Activated T-helper 17 cell treated with anti-CD3 and anti-CD28 coated beads, Interleukin-2, amount 50 U/mL, for 72 hours (primary cell): ENCODE data around the gene SCPEP1. TPM values are rescaled to one million over a fixed set of nuclear protein-coding genes. Genes with fewer than 3 reads are reported as not detected.
A peak's percentile ranks its signal among the peaks of the same experiment; 100 is the strongest.
"Not testable (repeated sequence)": the region's sequence is repeated elsewhere in the genome, so short reads cannot be mapped to it uniquely, and the experiment has no call there.

Source experiments
- ATAC-seq: fragments of 150-1000 bp; cut with Tn5 transposase; replicated peaks from 2 replicates; pipeline ENCODE4 v1.10.0; 2021; ENCODE audit warnings: mild to moderate bottlenecking, moderate library complexity
- H3K27ac Mint-ChIP-seq: one replicate; pipeline ENCODE4 v1.8.0; 2022; ENCODE audit warnings: mixed read lengths
- H3K27me3 Mint-ChIP-seq: one replicate; pipeline ENCODE4 v1.8.0; 2022; ENCODE audit warnings: mixed read lengths
- H3K36me3 Mint-ChIP-seq: one replicate; pipeline ENCODE4 v1.8.0; 2022; ENCODE audit warnings: low read depth, mild to moderate bottlenecking, mixed read lengths
- H3K4me1 Mint-ChIP-seq: one replicate; pipeline ENCODE4 v1.8.0; 2022; ENCODE audit warnings: mixed read lengths
- H3K4me3 Mint-ChIP-seq: one replicate; pipeline ENCODE4 v1.8.0; 2022; ENCODE audit warnings: mild to moderate bottlenecking, mixed read lengths
- H3K9me3 Mint-ChIP-seq: one replicate; pipeline ENCODE4 v1.8.0; 2022; ENCODE audit warnings: mixed read lengths
- total RNA-seq, 2 donors: library from RNA; stranded (reverse); gene quantifications; one replicate each; pipeline ENCODE4 v1.2.3, GENCODE V29; 2022

SCPEP1 gene, protein sequence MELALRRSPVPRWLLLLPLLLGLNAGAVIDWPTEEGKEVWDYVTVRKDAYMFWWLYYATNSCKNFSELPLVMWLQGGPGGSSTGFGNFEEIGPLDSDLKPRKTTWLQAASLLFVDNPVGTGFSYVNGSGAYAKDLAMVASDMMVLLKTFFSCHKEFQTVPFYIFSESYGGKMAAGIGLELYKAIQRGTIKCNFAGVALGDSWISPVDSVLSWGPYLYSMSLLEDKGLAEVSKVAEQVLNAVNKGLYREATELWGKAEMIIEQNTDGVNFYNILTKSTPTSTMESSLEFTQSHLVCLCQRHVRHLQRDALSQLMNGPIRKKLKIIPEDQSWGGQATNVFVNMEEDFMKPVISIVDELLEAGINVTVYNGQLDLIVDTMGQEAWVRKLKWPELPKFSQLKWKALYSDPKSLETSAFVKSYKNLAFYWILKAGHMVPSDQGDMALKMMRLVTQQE
- 10 to 100 TPM; 22.8 to 31.9 TPM for total RNA-seq

DNA sequence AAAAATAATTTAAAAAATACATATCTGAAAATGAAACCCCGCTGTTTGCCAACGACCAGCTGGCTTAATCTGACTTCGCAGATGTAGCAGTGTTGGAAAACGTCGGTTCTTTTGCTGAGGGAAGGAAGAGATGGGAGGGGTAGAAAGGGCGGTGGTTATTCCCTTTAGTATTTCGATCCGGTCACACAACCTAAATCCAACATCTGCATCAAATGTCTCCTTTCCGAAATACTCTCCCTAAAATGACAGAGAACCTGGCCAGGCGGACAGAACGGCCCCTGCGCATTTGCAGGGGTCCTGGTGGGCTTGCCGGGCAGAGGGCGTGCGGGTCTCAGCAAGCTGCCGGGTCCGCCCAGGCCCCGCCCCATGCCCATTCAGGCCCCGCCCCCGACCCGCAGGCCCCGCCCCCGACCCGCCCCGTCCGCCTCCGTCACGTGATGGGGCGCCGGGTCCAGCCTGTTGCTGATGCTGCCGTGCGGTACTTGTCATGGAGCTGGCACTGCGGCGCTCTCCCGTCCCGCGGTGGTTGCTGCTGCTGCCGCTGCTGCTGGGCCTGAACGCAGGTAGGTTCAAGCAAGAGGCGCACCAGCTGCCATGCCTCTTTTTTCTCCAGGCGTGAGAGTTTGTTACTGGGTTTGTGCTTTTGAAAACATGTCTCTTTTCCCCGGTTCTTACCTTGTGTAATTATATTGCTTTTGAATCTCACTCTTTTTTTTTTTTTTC lies at the start of gene SCPEP1:
SCPEP1 (plus strand) TSS at position 459 of the 723 bp plus-strand sequence; CDS start at position 488, 29 bp downstream.
- peak within 1 kb of the TSS; percentile 98 for H3K27ac Mint-ChIP-seq
- H3K4me3 Mint-ChIP-seq: peak within 1 kb of the TSS; percentile 97
- peaks cover 11% of the 10 kb centered on the region for H3K4me1 Mint-ChIP-seq
- H3K27me3 Mint-ChIP-seq: peaks cover 4% of the 10 kb centered on the region
- no peaks in the 10 kb centered on the region for H3K36me3 Mint-ChIP-seq
- peak; percentile 94 for ATAC-seq
- no peaks in the 10 kb centered on the region for H3K9me3 Mint-ChIP-seq

DNA sequence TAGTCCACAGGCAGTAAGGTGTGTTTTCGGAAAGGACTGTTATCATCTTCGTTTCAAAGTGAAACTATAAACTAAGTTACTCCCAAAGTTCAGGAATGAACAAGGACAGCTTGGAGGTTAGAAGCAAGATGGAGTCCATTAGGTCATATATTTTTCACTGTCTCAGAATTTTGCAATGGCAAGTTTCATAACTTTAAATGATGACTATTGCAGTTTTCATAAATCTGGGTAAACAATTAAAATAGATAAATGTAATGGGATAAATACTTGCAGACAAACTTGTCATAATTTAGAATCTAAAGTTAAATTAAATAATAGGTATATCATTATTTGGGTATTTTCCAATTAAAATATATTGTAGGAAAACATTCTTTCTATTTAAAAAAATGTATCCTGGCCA lies 49.3 kb upstream of the SCPEP1 start:
- peaks cover 4% of the 10 kb centered on the region for H3K36me3 Mint-ChIP-seq
- H3K9me3 Mint-ChIP-seq: no peaks in the 10 kb centered on the region
- no peak for ATAC-seq
- no peaks in the 10 kb centered on the region for H3K27me3 Mint-ChIP-seq
- no peak overlapping the region for H3K27ac Mint-ChIP-seq
- no peak overlapping the region for H3K4me3 Mint-ChIP-seq
- no peaks in the 10 kb centered on the region for H3K4me1 Mint-ChIP-seq

DNA sequence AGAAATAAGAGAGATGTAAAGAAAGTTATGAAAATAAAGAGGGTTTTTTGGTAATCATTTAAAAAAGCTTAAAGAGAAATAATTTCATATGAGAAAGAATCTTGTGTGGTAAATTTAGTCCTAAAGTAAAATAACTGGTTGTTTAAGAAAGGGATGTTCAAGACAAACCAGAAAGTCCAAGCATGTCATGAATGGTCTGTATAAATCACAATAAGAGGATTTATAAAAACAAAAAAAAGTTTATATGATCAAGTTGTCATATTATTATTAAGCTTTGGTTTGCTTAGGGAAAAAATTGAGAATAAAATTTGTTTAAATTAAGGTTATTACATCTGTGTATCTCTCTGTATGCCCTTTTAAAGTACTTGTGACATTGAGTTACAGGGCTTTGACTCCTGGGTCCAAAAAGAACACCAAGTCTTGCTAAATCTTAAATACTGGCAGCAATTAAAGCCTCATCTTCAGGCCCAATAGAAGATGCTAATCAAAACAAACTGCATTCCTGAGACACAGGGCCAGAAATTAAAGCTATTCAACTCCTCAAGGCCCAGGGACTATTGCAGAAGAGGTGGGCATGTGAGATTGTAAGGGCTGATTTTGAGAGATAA lies 48.5 kb upstream of the SCPEP1 start:
- Mint-ChIP-seq H3K27me3 (no peaks in the 10 kb centered on the region), H3K27ac (no peak overlapping the region), H3K4me3 (no peak overlapping the region), H3K4me1 (no peaks in the 10 kb centered on the region), H3K9me3 (no peaks in the 10 kb centered on the region), H3K36me3 (peaks cover 13% of the 10 kb centered on the region)
- ATAC-seq: no peak

DNA sequence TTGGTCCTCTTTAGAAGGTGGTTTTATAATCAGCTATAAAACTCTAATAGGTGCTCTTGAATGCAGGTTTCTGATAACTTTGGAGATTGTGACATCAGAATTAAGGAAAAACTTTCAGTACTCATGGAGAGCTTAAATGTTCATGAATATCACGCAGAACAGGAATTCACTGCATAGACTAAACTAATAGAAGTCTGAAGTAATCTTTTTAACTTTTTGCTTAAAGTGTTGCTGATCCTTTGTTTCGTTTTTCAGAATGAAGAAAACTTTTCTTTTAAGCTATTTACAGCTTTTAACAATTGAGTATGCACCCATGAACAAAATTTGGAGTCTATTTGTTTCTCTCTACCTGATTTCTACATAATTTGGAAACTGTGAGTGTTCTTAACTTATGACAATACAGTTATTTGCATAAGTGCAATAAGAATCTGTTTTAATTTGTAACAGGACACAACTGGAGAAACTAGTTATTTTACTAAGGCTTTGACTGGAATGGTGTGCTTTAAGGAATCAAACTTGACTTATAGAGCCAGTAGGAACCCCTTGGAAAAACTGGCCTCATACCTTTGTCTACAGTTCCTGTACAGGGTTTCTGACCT lies 47.1 kb upstream of the SCPEP1 start:
- no peak for ATAC-seq
- Mint-ChIP-seq H3K9me3 (no peaks in the 10 kb centered on the region), H3K4me1 (no peaks in the 10 kb centered on the region), H3K36me3 (peaks cover 22% of the 10 kb centered on the region), H3K27ac (no peak overlapping the region), H3K27me3 (no peaks in the 10 kb centered on the region), H3K4me3 (no peak overlapping the region)

DNA sequence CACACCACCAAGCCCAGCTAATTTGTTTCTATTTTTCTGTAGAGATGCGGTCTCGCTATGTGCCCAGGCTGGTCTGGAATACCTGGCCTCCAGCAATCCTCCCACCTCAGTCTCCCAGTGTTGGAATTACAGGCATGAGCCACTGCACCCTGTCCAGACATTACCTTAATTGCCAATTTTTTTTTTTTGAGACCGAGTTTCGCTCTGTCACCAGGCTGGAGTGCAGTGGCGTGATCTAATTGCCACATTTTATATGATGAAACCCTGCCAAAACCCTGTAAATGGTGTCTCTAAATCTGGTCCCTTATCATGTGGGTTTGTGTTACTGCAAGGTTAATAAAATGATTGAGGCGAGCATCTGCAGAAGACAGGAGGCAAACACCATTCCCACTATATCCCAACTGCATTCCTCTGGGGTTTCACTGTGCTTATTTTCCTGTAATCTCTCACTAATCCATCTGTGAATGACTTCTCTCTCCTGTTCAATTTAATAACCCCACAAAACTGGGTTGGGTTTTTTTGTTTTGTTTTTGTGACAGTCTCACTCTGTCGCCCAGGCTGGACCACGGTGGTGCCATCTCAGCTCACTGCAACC lies 44.7 kb upstream of the SCPEP1 start:
- Mint-ChIP-seq H3K4me3 (no peak overlapping the region), H3K27ac (peak overlapping the region; percentile 70), H3K9me3 (no peaks in the 10 kb centered on the region), H3K4me1 (peaks cover 8% of the 10 kb centered on the region), H3K36me3 (peaks cover 46% of the 10 kb centered on the region), H3K27me3 (no peaks in the 10 kb centered on the region)
- no peak for ATAC-seq

DNA sequence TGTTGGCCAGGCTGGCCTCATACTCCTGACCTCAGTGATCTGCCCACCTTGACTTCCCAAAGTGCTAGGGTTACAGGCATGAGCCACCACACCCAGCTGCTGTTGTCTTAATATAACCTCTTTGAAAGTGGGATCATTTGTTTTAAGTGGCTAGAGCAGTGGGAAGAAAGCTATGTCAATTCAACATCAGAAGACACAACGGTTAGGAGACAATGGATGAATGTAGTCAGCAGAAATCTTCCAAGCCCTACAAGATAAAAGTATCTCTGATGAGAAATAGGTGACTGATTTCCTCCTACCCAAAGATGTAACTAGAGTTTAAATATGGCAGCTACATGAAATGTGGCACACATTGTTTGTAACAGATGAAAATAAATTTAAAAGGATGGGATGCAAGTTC lies 44.1 kb upstream of the SCPEP1 start:
- ATAC-seq: peak; percentile 44
- no peak overlapping the region for H3K4me3 Mint-ChIP-seq
- peak overlapping the region; percentile 70 for H3K27ac Mint-ChIP-seq
- no peaks in the 10 kb centered on the region for H3K27me3 Mint-ChIP-seq
- H3K36me3 Mint-ChIP-seq: peaks cover 52% of the 10 kb centered on the region
- no peaks in the 10 kb centered on the region for H3K9me3 Mint-ChIP-seq
- peaks cover 10% of the 10 kb centered on the region for H3K4me1 Mint-ChIP-seq

DNA sequence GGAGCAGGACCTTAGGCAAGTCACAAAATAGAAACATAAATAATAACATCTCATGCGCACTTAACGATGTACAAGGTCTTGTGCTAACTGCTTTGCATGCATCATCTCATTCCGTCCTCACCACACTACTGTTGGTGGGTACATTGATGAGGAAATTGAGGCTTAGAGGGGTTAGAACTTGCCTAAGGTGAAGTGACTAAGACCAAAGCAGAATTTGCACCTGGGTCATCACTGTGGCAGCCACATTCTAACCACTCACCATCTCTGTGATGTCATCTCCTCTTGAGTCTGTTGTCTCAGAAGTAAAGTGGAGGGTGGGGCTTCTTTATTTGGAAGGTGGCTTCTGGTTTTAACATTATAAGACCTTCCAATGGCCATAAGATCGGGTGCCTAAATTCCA lies 43.7 kb upstream of the SCPEP1 start:
- peak overlapping the region; percentile 70 for H3K27ac Mint-ChIP-seq
- H3K9me3 Mint-ChIP-seq: no peaks in the 10 kb centered on the region
- peak; percentile 89 for ATAC-seq
- H3K36me3 Mint-ChIP-seq: peaks cover 56% of the 10 kb centered on the region
- H3K4me3 Mint-ChIP-seq: no peak overlapping the region
- no peaks in the 10 kb centered on the region for H3K27me3 Mint-ChIP-seq
- peaks cover 10% of the 10 kb centered on the region for H3K4me1 Mint-ChIP-seq

DNA sequence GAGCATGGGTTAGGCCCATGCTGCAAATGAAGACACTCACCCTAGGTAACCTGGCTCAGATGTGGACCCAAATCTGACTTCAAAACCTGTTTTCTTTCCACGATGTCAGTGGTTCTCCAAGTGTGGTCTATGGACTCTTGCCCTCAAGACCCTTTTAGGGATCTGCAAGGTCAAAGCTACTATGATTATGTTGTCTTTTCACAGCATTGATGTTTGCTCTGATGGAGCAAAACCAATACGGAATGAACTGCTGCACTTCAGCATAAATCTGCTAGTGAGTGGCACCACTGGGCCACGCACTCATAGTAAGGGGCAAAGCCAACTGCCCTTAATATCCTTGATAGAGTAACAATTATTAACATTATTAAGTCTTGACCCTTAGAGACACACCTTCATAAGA lies 42.5 kb upstream of the SCPEP1 start:
- peaks cover 68% of the 10 kb centered on the region for H3K36me3 Mint-ChIP-seq
- H3K4me1 Mint-ChIP-seq: peaks cover 15% of the 10 kb centered on the region
- H3K4me3 Mint-ChIP-seq: no peak overlapping the region
- H3K27ac Mint-ChIP-seq: no peak overlapping the region
- H3K27me3 Mint-ChIP-seq: no peaks in the 10 kb centered on the region
- no peaks in the 10 kb centered on the region for H3K9me3 Mint-ChIP-seq
- ATAC-seq: no peak

DNA sequence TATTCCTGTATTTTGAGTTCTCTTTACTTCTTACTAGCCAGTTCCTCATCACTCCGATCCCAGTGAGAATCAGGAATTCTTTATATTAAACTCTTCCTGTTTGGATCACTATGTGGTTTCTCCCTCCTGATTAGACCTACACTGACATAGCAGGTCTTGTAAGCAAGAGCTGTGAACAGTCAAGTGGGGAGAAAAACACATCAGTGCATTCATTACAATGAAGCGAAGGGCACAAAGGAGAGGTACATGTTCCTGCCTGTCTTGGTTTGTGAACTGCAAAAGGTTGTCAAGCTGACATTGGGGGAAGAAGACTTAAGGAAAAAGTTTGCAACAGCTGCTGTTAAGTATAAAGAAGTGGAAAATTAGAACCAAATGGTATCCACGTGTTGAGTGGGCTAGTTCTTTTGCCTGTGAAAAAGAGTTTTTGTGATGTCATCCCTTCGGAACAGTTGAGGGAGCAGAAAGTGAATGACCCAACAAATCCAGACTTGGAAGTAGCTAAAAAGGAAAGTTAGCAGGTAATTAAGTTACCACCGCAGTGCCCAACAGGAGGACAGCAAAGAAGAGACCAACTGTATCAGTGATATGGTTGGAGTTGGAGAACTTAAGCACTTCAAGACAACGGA lies 41.1 kb upstream of the SCPEP1 start:
- H3K36me3 Mint-ChIP-seq: peaks cover 81% of the 10 kb centered on the region
- H3K9me3 Mint-ChIP-seq: no peaks in the 10 kb centered on the region
- H3K4me1 Mint-ChIP-seq: peaks cover 15% of the 10 kb centered on the region
- H3K27ac Mint-ChIP-seq: peak overlapping the region; percentile 18
- no peak for ATAC-seq
- H3K4me3 Mint-ChIP-seq: no peak overlapping the region
- no peaks in the 10 kb centered on the region for H3K27me3 Mint-ChIP-seq

DNA sequence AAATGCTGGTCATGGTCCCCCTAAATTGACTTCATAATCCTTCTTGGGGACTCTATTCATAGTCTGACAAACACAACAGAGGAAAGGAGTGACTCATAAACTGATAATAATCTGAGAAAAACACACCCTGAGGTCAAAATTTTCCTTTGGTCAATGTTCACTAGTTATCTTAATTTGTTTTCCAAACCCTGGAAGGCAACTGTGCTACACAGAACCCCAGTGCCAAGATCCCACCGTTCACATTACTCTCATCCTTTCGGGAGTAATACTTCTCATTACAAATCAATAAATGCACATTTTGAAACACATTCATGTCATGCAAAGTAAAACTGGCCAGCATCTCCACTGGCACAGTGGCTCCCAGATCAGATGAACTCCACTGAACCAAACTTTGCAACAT lies 40.2 kb upstream of the SCPEP1 start:
- H3K9me3 Mint-ChIP-seq: no peaks in the 10 kb centered on the region
- peak overlapping the region; percentile 56 for H3K4me3 Mint-ChIP-seq
- peaks cover 15% of the 10 kb centered on the region for H3K4me1 Mint-ChIP-seq
- H3K27ac Mint-ChIP-seq: peak overlapping the region; percentile 89
- no peaks in the 10 kb centered on the region for H3K27me3 Mint-ChIP-seq
- ATAC-seq: peak; percentile 34
- peaks cover 90% of the 10 kb centered on the region for H3K36me3 Mint-ChIP-seq

DNA sequence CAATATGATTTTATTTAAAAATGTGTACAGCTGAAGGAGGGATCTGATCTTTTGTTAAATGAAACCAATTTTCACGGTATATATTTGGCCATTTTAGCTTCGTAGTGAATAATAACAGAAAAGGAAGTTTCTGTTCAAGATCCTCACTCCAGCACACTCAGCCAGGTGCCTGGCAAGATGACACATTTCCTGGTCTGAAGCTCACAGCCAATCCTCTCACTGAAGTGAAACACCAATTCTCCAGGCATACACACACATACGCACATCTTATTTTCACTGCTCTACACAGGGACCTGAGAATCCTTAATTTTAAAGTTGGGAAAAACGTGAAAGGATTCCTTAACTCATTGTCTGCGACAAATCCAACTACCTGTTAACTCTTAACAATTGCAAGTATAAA lies 39.7 kb upstream of the SCPEP1 start:
- Mint-ChIP-seq H3K4me1 (peaks cover 17% of the 10 kb centered on the region), H3K27ac (peak overlapping the region; percentile 89), H3K36me3 (peaks cover 95% of the 10 kb centered on the region), H3K4me3 (peak overlapping the region; percentile 56)
- not testable (repeated sequence) for H3K9me3 Mint-ChIP-seq, H3K27me3 Mint-ChIP-seq
- peak; percentile 42 for ATAC-seq

DNA sequence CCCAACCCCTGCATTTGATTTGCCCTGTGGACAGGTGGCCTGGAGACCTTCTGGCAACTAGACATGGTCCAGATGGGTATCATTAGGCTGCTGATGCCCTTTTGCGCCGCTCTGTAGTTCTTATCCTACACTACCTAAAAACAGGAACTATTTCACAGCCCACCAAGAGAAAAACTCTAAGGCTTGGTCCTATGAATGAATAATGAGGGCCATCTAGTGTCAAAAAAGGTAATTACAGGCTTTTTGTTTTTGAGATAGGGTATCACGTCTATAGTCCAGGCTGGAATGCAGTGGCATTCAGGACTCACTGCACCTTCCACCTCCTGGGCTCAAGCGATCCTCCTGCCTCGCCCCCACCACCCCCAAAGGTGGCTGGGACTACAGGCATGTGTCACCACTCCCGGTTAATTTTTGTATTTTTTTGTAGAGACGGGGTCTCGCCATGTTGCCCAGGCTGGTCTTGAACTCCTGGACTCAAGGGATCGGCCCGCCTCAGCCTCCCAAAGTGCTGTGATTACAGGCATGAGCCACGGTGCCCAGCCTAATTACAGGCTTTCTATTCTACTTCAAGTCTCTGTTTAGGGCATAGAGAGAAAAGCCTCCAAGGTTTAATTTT lies 38.0 kb upstream of the SCPEP1 start:
- H3K4me3 Mint-ChIP-seq: no peak overlapping the region
- H3K36me3 Mint-ChIP-seq: peaks cover 97% of the 10 kb centered on the region
- peak; percentile 43 for ATAC-seq
- peaks cover 20% of the 10 kb centered on the region for H3K4me1 Mint-ChIP-seq
- no peaks in the 10 kb centered on the region for H3K27me3 Mint-ChIP-seq
- H3K9me3 Mint-ChIP-seq: no peaks in the 10 kb centered on the region
- peak overlapping the region; percentile 79 for H3K27ac Mint-ChIP-seq

DNA sequence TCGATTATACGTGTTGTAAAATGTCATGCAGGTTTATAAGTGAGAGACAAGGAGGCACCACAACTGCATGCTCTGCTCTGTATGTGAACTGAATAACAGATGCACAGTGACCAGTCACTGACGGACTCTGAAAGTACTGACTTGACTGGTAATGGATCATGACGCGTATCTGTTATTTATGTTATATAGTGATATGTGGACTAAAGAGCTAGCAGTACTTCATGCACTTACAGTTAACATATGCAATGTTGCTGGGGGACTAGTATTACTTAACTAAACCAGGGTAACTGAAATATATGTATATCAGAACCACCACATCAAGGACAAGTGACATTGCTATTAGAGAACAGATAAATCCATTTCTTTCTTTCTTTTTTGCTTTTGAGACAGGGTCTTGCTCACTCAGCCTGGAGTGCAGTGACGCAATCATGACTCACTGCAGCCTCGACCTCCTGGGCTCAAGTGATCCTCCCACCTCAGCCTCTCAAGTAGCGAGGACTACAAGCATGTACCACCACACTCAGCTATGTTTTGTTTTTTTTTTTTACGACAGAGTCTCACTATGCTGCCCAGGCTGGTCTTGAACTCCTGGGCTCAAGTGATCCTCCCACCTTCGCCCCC lies 34.3 kb upstream of the SCPEP1 start:
- Mint-ChIP-seq H3K36me3 (peaks cover 100% of the 10 kb centered on the region), H3K27ac (peak overlapping the region; percentile 83), H3K27me3 (no peaks in the 10 kb centered on the region), H3K4me1 (peaks cover 10% of the 10 kb centered on the region), H3K9me3 (no peaks in the 10 kb centered on the region), H3K4me3 (no peak overlapping the region)
- ATAC-seq: peak; percentile 83
